PC-9 (cell line): ENCODE data around the gene INMT. TPM values are rescaled to one million over a fixed set of nuclear protein-coding genes. Genes with fewer than 3 reads are reported as not detected.

Experiments
- BruUV-seq: library from RNA; stranded (reverse); fragments of 400-500 nt; replicated peaks from 2 replicates; lab custom pipeline; 2021; lab: Mats Ljungman, UMichigan
- CTCF ChIA-PET: fragments of 300-600 bp; sonication (Branson Sonifier 250); formaldehyde crosslinking; loops from one replicate; lab custom pipeline; 2022; ENCODE audit warnings: antibody characterized with exemption; lab: Charles Lee
- POLR2A ChIA-PET: fragments of 300-600 bp; sonication (Branson Sonifier 250); formaldehyde crosslinking; loops from one replicate; lab custom pipeline; 2022; ENCODE audit warnings: antibody characterized with exemption; ENCODE audit not compliant: unreplicated experiment; lab: Charles Lee
- DNase-seq, 2 experiments: peaks; one replicate each; pipeline versions ENCODE4 v3.0.0 to v3.0.0-alpha.2; 2015 to 2022; ENCODE audit warnings: mixed read lengths in 1 of 2
- H2AFZ ChIP-seq: fragments of 200-600 bp; sonication (generic); 2 replicates; pipeline ENCODE4 v1.8.1; 2017; ENCODE audit warnings: antibody characterized with exemption
- H3F3A ChIP-seq: fragments of 200-600 bp; sonication (generic); 2 replicates; pipeline ENCODE4 v1.8.1; 2017; ENCODE audit warnings: antibody characterized with exemption, mild to moderate bottlenecking, low read depth; ENCODE audit not compliant: insufficient read depth
- H3K27ac ChIP-seq: fragments of 200-600 bp; sonication (generic); 2 replicates; pipeline ENCODE4 v1.6.1; 2016; ENCODE audit warnings: mixed run types
- H3K27me3 ChIP-seq: fragments of 200-600 bp; sonication (generic); 2 replicates; pipeline ENCODE4 v1.6.1; 2016; ENCODE audit warnings: low read depth, mixed run types; ENCODE audit not compliant: insufficient read depth
- H3K36me3 ChIP-seq: fragments of 200-600 bp; sonication (generic); 2 replicates; pipeline ENCODE4 v1.6.1; 2016; ENCODE audit warnings: low read depth, mixed run types
- H3K4me1 ChIP-seq: fragments of 200-600 bp; sonication (generic); replicated peaks from 2 replicates; pipeline ENCODE4 v1.6.1; 2016; ENCODE audit warnings: mixed run types; ENCODE audit not compliant: insufficient read depth
- H3K4me2 ChIP-seq: fragments of 200-600 bp; sonication (generic); 2 replicates; pipeline ENCODE4 v1.6.1; 2017; ENCODE audit warnings: mixed run types
- H3K4me3 ChIP-seq: fragments of 200-600 bp; sonication (generic); 2 replicates; pipeline ENCODE4 v1.6.1; 2016; ENCODE audit warnings: mixed run types
- H3K79me2 ChIP-seq: fragments of 200-600 bp; sonication (generic); 2 replicates; pipeline ENCODE4 v1.6.1; 2017; ENCODE audit warnings: low read depth, mixed run types
- H3K9me2 ChIP-seq: fragments of 200-600 bp; sonication (generic); 2 replicates; pipeline ENCODE4 v1.8.1; 2017; ENCODE audit warnings: mild to moderate bottlenecking; ENCODE audit not compliant: insufficient read depth
- H3K9me3 ChIP-seq: fragments of 200-600 bp; sonication (generic); 2 replicates; pipeline ENCODE4 v1.8.1; 2016; ENCODE audit warnings: low read depth; ENCODE audit not compliant: insufficient read depth
- H4K20me1 ChIP-seq: fragments of 200-600 bp; sonication (generic); 2 replicates; pipeline ENCODE4 v1.8.1; 2017; ENCODE audit not compliant: insufficient read depth
- EZH2 ChIP-seq: fragments of 200-600 bp; sonication (generic); IDR thresholded peaks from 2 replicates; pipeline ENCODE4 v1.8.0; 2017; ENCODE audit warnings: antibody characterized with exemption, low read depth
- intact Hi-C: fragments of 100-400 bp; cut with micrococcal nuclease; formaldehyde crosslinking; loops from one replicate; pipeline ENCODE4 v1.10.0; 2022; ENCODE audit not compliant: unreplicated experiment
- total RNA-seq: library from RNA; stranded (reverse); gene quantifications from 2 replicates; pipeline ENCODE4 v1.2.3, GENCODE V29; 2021
- TF ChIP-seq, protein P1 (sequence below): fragments of 200-600 bp; sonication (generic); conservative IDR thresholded peaks from 2 replicates; pipeline ENCODE4 v1.6.1; 2017; ENCODE audit warnings: mixed run types, antibody characterized with exemption, mild to moderate bottlenecking, moderate library complexity

INMT gene
- total RNA-seq, 1 experiment from 2014 or later: not detected

DNA sequence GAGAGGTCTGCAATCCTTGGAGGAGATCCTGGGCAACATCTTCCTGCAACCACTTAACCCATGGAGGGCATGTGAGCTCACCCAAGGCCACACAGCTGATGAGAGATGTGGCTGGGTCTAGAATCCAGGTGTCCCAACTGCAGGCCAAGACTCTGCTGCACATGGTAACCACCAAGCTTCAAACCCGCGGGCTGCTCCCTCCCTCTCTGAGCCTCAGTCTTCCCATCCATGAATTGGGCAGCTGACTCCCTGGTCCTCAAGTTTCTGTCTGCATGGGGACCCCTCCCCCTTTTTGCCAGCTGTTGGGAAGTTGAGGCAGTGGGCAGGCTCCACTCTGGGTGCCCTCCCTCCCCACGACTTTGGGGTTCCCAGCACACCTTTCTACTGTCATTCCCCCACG lies 20.9 kb upstream of the INMT start:
- H3K9me3 ChIP-seq: no peaks in the 10 kb centered on the region
- no peak overlapping the region for H3K4me2 ChIP-seq
- no peaks in the 10 kb centered on the region for H3K4me1 ChIP-seq
- H3K36me3 ChIP-seq: no peaks in the 10 kb centered on the region
- H4K20me1 ChIP-seq: no peaks in the 10 kb centered on the region
- H3F3A ChIP-seq: no peaks in the 10 kb centered on the region
- DNase-seq: no peak
- no TSS peak for BruUV-seq
- no peak overlapping the region for H3K4me3 ChIP-seq
- H2AFZ ChIP-seq: no peak overlapping the region
- H3K79me2 ChIP-seq: no peaks in the 10 kb centered on the region
- H3K27ac ChIP-seq: no peak overlapping the region
- H3K27me3 ChIP-seq: peaks cover 89% of the 10 kb centered on the region
- TF ChIP-seq, protein P1, sequence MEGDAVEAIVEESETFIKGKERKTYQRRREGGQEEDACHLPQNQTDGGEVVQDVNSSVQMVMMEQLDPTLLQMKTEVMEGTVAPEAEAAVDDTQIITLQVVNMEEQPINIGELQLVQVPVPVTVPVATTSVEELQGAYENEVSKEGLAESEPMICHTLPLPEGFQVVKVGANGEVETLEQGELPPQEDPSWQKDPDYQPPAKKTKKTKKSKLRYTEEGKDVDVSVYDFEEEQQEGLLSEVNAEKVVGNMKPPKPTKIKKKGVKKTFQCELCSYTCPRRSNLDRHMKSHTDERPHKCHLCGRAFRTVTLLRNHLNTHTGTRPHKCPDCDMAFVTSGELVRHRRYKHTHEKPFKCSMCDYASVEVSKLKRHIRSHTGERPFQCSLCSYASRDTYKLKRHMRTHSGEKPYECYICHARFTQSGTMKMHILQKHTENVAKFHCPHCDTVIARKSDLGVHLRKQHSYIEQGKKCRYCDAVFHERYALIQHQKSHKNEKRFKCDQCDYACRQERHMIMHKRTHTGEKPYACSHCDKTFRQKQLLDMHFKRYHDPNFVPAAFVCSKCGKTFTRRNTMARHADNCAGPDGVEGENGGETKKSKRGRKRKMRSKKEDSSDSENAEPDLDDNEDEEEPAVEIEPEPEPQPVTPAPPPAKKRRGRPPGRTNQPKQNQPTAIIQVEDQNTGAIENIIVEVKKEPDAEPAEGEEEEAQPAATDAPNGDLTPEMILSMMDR: no peak
- no peak for TF ChIP-seq EZH2
- POLR2A ChIA-PET: no interaction called here
- intact Hi-C loops: no loop called here
- no peaks in the 10 kb centered on the region for H3K9me2 ChIP-seq
- CTCF ChIA-PET: no interaction called here

DNA sequence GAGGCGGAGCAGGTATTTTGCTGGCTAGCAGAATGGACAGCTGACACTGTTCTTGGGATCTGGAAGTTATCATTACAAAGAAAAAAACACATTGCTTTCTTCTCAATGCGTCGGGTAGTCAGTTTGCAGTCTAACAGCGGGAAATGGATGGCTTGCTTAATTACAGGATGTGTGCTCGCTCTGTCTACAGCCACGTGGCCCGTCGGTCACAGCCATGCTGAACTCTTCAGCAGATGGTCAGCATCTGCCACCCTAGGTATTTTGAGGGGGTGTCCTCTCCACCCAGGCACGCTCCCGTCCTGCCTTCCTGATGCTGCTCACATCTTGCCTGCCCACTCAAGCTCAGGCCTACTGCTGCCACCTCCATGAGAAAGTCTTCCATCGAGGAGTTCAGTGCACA lies 20.4 kb upstream of the INMT start:
- no peaks in the 10 kb centered on the region for H3F3A ChIP-seq
- H3K9me2 ChIP-seq: no peaks in the 10 kb centered on the region
- H4K20me1 ChIP-seq: no peaks in the 10 kb centered on the region
- no peak overlapping the region for H3K27ac ChIP-seq
- no peak for DNase-seq
- H3K4me1 ChIP-seq: no peaks in the 10 kb centered on the region
- ChIA-PET CTCF (no interaction called here), POLR2A (no interaction called here)
- TF ChIP-seq, protein P1: no peak
- no peak for TF ChIP-seq EZH2
- no peak overlapping the region for H2AFZ ChIP-seq
- H3K9me3 ChIP-seq: no peaks in the 10 kb centered on the region
- H3K4me2 ChIP-seq: no peak overlapping the region
- BruUV-seq: no TSS peak
- intact Hi-C loops: no loop called here
- H3K36me3 ChIP-seq: no peaks in the 10 kb centered on the region
- H3K4me3 ChIP-seq: no peak overlapping the region
- H3K27me3 ChIP-seq: peaks cover 92% of the 10 kb centered on the region
- H3K79me2 ChIP-seq: no peaks in the 10 kb centered on the region

DNA sequence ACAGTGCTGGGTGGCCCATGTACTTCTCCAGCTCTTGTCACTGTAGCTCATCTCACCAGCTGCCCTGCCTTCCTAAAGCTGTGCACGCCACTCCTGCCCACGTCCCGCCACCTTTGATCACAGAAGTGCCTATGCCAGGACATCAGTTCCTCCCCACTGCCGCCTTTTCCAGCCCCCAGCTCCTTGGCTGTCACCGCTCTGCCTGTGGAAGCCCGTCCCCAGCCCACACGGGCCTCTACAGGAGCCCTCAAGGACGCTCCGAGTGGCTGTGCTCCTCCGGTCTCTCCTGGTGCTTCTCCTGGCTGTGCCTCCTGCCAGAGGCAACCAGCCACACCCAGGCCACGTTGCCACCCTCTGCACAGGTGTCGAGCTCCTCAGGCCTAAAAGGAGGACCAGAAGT lies 19.3 kb upstream of the INMT start:
- Histone ChIP-seq H3K4me2 (no peak overlapping the region), H3K27me3 (peaks cover 94% of the 10 kb centered on the region), H3K79me2 (no peaks in the 10 kb centered on the region), H4K20me1 (no peaks in the 10 kb centered on the region), H3F3A (no peaks in the 10 kb centered on the region), H3K9me3 (no peaks in the 10 kb centered on the region), H3K27ac (no peak overlapping the region), H3K9me2 (no peaks in the 10 kb centered on the region), H2AFZ (no peak overlapping the region), H3K36me3 (no peaks in the 10 kb centered on the region), H3K4me1 (no peaks in the 10 kb centered on the region), H3K4me3 (no peak overlapping the region)
- ChIA-PET CTCF (interaction anchor here (0.7 kb wide), 1 partner anchor 114 kb away, joined by 13 read pairs; no protein-coding TSS in a partner anchor), POLR2A (no interaction called here)
- no TSS peak for BruUV-seq
- DNase-seq: no peak
- TF ChIP-seq, protein P1: no peak
- TF ChIP-seq EZH2: no peak
- intact Hi-C loops: no loop called here
